Measurements from ENCODE around the gene KCNQ1OT1. TPM values are rescaled to one million over a fixed set of nuclear protein-coding genes. Genes with fewer than 3 reads are reported as not detected.

The KCNQ1OT1 gene
- total RNA-seq, 2 donors from 2014 or later: 0.26 to 0.35 TPM

DNA sequence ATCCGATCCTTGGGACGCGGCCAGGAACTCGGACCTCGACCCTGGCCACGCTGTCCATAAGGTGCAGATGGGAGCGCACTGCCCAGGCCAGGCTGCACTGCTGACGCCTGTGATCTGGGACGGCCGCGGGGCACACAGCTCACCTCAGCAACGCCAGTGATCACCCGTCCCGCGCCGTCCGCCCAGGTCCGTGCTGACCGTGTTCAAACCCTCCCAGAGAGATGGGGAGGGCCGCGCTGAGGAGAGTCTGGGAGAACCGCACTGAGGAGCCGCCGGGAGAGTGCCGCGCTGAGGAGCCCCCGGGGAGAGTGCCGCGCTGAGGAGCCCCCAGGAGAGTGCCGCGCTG lies 636 bp downstream of the KCNQ1OT1 start:
- Mint-ChIP-seq H3K27ac (peak overlapping the region; percentile 77), H3K36me3 (ENCODE audit: insufficient read depth in 2 of 2) (peaks cover 2 to 8% of the 10 kb centered on the region in 2 donors), H3K9me3 (no peaks in the 10 kb centered on the region), H3K27me3 (ENCODE audit: low read depth) (no peaks in the 10 kb centered on the region), H3K4me3 (peak overlapping the region; percentile 87 to 89), H3K4me1 (ENCODE audit: low read depth) (peaks cover 11% of the 10 kb centered on the region)
- DNase-seq (peak; percentile 11 to 27), ATAC-seq (replicated peaks in 1 of 2) (peak in 1 of 2 donors; percentile 5)

DNA sequence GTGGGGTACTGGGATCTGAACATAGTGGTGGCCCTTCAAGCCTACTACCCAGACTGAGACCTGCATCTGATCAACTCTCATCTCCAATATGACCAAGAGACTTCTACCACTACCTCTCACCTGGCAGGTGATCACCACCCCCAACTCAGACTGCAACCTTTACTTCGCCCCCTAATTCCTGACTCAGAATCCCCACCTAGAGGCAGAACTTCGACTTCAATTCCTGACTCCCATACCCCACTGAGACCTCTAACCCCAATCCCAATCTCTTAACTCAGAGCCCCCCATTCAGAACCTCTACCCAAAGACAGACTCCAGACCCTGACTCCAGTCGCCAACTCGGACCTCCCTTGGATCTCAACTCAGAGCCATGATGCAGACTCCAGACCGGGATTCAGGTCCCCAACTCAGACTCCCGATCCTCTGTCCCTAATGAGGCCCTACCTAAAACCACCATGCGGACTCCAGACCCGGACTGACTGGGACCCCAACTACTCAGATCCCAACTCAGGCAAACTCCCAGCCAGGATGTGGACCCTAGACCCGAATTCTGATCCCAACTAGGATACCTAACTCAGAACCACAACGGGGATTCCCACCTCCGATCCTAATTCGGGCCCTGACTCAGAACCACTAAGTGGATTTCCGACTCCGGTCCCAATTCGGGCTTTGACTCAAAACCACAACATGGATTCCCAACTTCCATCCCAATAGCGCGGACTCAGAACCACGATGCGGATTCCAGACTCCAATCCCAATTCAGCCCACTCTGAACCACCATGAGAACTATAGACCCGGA lies 1.2 kb downstream of the KCNQ1OT1 start:
- no peak for ATAC-seq (replicated peaks in 1 of 2)
- Mint-ChIP-seq H3K9me3 (no peaks in the 10 kb centered on the region), H3K4me3 (peak overlapping the region; percentile 87 to 89), H3K27me3 (ENCODE audit: low read depth) (no peaks in the 10 kb centered on the region), H3K4me1 (ENCODE audit: low read depth) (peaks cover 11% of the 10 kb centered on the region), H3K36me3 (ENCODE audit: insufficient read depth in 2 of 2) (peaks cover 2 to 8% of the 10 kb centered on the region in 2 donors), H3K27ac (peak overlapping the region; percentile 77)
- no peak for DNase-seq

DNA sequence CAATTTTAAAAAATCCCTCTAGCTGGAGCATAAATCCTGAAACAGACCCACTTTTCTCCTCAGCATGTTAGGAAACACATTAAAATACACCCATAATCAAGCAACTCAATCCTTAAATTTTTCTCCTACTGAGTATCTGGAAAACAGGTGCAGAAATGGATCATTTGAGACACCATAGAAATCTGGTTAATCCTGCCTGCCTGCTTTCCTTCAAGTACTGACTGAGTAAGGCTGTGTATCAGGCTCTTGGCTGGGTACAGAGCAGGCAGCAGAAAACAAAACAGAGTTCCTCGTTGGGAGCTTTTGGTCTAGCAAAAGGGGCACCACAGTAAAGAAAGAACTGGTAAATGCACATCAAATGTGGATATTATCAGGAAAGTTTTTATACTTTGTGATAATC lies 1.9 kb downstream of the KCNQ1OT1 start:
- DNase-seq (no peak), ATAC-seq (replicated peaks in 1 of 2) (no peak)
- Mint-ChIP-seq H3K27ac (no peak overlapping the region), H3K4me3 (peak overlapping the region in 1 of 2 donors; percentile 87), H3K9me3 (no peaks in the 10 kb centered on the region), H3K36me3 (ENCODE audit: insufficient read depth in 2 of 2) (peaks cover 2 to 8% of the 10 kb centered on the region in 2 donors), H3K27me3 (ENCODE audit: low read depth) (no peaks in the 10 kb centered on the region), H3K4me1 (ENCODE audit: low read depth) (peaks cover 11% of the 10 kb centered on the region)

DNA sequence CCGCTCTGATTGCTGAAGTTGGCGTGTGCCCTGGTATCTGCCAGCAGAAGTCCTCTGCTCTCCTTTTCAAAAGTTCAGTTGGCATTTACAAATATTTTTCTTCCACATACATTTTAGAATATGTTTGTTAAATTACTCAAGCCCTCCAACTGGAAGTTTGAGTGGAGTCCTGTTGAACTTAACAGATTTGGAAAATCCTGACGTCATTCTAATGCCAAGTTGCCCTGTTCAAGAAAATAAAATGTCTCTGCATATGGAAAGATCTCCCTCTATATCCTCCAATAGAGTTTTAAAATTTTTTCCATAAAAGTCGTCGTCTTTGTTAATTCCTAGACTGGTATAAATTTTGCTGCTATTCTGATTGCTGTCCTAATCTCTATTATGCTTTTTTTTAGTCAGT lies 3.3 kb downstream of the KCNQ1OT1 start:
- ATAC-seq (replicated peaks in 1 of 2) (no peak), DNase-seq (no peak)
- H3K36me3 Mint-ChIP-seq (ENCODE audit: insufficient read depth in 2 of 2): peaks cover 2 to 8% of the 10 kb centered on the region in 2 donors
- peaks cover 11% of the 10 kb centered on the region for H3K4me1 Mint-ChIP-seq (ENCODE audit: low read depth)
- no peak overlapping the region for H3K27ac Mint-ChIP-seq
- no peaks in the 10 kb centered on the region for H3K9me3 Mint-ChIP-seq
- H3K27me3 Mint-ChIP-seq (ENCODE audit: low read depth): no peaks in the 10 kb centered on the region
- no peak overlapping the region for H3K4me3 Mint-ChIP-seq

DNA sequence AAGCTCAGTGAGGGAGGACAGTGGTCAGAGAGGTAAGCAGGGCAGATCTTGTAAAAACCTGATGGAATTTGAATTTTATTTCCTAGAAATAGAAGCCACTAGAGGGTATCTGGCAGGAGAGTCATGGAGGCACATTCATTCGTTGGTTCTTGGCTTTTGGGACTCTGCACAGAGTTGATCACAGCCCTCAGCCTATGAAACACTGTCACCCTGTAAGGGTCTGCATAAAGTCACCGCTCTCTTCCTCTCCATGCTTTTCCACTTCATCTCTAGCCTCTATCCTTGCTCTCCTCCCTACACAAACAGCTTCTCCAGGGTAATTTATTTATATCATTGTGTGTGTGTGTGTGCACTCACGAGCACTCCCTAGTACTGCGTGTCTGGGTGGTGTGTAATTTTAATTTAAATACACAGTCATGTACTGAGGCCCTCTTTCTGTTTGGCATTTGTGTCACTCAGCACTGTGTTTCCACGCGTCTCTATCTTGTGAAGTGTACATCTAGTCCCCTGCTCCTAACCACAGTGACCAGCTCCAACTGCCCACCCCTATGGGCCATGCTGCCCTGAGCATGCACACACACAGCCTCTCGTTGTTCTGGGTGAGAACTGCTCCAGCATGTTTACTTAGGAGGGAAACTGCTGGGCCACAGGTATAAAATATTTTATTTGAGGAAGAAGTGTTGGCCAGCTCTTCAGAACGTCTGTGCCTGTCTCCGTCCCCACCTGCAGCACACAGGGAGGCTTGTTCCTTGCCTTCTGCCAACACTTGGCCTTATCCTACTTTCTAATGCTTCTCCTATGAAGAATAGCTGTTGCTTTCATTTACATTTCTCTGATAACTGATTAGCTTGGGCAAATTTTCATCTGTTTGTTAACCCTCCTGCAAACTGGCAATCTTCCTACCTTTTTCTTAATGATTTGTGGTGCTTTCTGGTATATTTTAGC lies 4.5 kb downstream of the KCNQ1OT1 start:
- peaks cover 2 to 8% of the 10 kb centered on the region in 2 donors for H3K36me3 Mint-ChIP-seq (ENCODE audit: insufficient read depth in 2 of 2)
- no peak overlapping the region for H3K27ac Mint-ChIP-seq
- H3K4me1 Mint-ChIP-seq (ENCODE audit: low read depth): peaks cover 11% of the 10 kb centered on the region
- no peak for DNase-seq
- H3K9me3 Mint-ChIP-seq: no peaks in the 10 kb centered on the region
- no peak overlapping the region for H3K4me3 Mint-ChIP-seq
- ATAC-seq (replicated peaks in 1 of 2): no peak
- no peaks in the 10 kb centered on the region for H3K27me3 Mint-ChIP-seq (ENCODE audit: low read depth)

DNA sequence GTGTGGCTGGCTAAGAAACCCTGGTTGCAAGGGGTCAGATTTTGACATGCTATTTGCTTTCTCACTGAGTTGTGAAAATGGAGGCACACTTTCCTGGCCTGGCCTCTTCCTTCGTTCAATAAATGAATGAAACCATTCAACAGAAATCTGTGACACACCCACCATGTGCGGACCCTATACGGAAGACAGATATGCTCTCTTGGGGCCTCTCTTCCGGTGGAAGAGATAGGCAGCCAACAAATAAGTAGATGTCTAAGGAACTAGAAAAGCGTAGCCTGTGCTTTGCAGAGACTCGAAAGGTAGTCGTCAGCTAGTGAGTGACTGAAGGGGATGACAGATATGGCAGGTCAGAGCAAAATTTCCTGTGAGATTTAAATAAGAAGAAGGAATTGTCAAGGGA lies 5.3 kb downstream of the KCNQ1OT1 start:
- Mint-ChIP-seq H3K4me1 (ENCODE audit: low read depth) (peaks cover 11% of the 10 kb centered on the region), H3K4me3 (no peak overlapping the region), H3K27ac (no peak overlapping the region), H3K36me3 (ENCODE audit: insufficient read depth in 2 of 2) (peaks cover 2 to 8% of the 10 kb centered on the region in 2 donors), H3K9me3 (no peaks in the 10 kb centered on the region), H3K27me3 (ENCODE audit: low read depth) (no peaks in the 10 kb centered on the region)
- DNase-seq: no peak
- no peak for ATAC-seq (replicated peaks in 1 of 2)

DNA sequence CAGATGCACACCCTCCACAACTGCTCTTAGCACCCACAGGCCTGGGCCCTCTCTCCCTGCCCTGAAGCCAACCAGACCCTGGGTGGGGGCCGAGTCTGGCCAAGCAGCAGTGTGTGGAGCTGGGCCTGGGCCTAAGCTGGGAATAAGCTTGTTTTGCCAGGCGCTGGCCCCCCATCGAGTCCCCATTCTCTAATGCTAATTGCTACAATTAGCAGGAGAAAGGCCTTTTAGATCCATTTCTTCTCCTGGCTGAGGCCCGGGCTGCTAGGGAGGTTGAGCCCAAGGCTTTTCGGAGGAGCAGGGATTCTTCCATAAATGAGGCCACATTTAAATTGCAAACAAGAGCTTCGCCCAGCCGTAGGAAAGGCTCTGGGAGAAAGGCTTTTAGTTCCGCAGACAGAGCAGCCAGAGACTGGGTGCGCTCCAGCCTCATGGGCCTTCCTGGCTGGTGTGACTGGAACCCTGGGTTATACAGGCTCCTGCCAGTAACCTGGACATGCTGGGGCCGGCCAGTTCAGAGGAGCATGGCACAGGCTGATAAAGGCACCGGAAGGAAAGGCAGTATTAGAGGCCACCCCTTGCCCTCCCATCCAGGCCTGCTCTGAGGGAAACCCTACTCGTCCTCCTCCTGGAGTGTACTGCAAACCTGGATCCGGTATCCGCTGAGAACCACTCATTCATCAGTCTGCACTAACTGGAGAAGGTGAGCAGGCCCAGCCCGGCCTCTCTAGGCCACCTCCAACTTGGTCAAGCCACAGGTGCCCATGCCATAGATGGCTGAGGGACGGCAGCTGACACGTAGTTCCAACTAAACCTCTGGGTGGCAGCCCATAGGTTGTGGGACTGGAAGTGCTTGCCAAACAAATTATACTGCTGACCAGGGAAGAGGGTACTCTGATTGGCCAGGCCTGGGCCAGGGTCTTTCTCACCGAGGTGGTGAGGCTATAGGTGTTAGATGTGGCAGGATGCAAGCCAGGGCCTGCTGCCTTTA lies 6.2 kb downstream of the KCNQ1OT1 start:
- Mint-ChIP-seq H3K27ac (no peak overlapping the region), H3K36me3 (ENCODE audit: insufficient read depth in 2 of 2) (peaks cover 0 to 3% of the 10 kb centered on the region in 2 donors), H3K4me1 (ENCODE audit: low read depth) (peaks cover 4% of the 10 kb centered on the region), H3K4me3 (no peak overlapping the region), H3K27me3 (ENCODE audit: low read depth) (no peaks in the 10 kb centered on the region), H3K9me3 (no peaks in the 10 kb centered on the region)
- no peak for DNase-seq
- ATAC-seq (replicated peaks in 1 of 2): peak in 1 of 2 donors; percentile 13

DNA sequence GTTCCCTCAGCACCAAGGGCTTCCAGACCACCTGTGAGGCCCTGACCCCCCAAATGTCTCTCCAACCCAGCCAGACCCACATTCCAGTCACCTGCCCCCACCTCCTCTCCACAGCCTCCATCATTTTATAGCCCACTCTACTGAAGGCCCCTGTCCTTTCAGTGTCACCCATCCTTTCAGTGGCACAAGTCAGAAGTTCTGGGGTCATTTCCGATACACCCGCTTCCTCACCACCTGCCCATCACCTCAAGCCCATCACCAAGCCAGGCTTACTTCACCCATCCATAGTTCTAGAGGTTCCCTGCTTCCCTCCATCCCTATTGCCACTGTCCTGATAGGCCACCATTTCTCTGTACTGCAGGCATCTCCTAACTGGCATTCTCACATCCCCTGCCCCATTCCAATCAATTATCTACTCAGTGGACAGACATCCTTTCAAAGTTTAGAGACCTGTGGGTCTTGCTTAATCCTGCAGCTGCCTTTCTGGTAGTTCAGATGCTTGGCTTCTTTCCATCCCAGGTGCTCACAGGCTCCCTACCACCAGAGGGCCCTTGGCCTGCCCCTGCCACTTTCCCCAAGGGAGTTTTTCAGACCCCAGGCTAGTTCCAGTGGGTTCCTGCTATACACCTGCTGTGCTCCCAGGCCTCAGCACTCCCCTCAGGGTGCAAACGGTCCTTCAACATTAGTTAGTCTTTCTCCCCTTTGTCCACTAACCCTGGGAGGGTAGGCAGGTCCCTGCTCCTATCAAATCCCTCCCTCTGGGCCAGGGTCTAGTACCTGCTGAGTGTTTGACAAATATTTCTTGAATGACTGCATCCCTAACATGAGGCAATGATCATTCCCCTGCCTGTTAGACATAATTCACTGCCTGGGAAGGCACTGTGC lies 7.6 kb downstream of the KCNQ1OT1 start:
- H3K27me3 Mint-ChIP-seq (ENCODE audit: low read depth): no peaks in the 10 kb centered on the region
- no peaks in the 10 kb centered on the region for H3K4me1 Mint-ChIP-seq (ENCODE audit: low read depth)
- H3K4me3 Mint-ChIP-seq: no peak overlapping the region
- no peak overlapping the region for H3K27ac Mint-ChIP-seq
- ATAC-seq (replicated peaks in 1 of 2): no peak
- DNase-seq: no peak
- H3K36me3 Mint-ChIP-seq (ENCODE audit: insufficient read depth in 2 of 2): no peaks in the 10 kb centered on the region
- no peaks in the 10 kb centered on the region for H3K9me3 Mint-ChIP-seq

DNA sequence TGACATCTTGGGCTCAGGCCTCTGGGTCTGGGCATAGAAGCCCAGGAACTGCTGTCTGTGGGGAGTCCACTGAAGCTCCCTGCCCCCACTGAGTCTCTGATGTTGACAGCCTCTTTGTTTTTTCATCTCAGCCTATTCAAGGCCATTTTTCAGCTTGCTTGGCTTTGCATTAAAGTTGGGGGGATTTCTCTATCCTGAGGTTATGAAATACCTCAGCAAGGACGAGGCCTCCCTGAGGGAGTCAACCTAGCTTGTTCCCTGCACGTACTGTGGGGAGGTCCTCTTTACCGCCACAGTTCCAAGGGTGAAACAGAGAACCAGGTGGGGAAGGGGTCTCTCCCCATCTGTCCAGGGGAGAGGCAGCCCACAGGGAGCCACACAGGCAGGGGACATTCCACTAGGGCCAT lies 8.4 kb downstream of the KCNQ1OT1 start:
- Mint-ChIP-seq H3K4me1 (ENCODE audit: low read depth) (no peaks in the 10 kb centered on the region), H3K27me3 (ENCODE audit: low read depth) (no peaks in the 10 kb centered on the region), H3K27ac (no peak overlapping the region), H3K4me3 (no peak overlapping the region), H3K36me3 (ENCODE audit: insufficient read depth in 2 of 2) (no peaks in the 10 kb centered on the region), H3K9me3 (no peaks in the 10 kb centered on the region)
- ATAC-seq (replicated peaks in 1 of 2) (no peak), DNase-seq (no peak)

DNA sequence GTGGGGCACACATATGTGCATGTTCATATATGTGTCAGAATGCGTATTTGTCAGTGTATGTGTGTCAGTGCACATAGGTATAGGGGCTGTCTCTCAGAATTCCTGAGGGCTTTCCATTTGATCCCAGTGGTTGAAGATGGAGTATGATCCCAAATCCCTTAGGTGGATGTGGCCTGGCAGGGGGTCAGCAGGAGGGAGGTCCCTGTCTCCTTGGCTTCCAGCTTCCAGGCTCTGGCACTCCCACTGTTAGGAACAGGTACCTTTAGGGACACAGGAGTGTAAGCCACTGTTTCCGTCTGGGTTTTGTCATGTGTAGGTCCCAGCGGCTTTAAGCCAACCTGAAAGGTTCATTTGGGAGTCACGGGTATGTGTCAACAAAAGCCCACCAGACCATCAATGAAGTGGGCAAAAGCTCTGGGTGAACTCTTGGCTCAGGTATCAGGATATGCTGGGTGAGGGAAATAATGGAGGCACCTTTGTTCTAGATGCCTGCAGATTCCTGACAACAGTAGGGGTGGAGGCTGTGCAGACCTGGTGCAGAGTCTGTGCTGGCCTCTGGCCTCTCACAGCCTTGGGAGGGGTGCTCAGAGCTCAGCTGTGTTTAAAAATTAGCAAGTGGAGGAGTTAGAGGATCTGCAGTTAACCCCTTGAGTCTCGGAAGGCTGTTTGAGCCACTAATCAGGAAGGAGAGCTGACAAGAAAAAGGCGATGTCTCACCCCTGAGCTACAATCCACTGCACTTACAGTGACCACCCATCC lies 9.0 kb downstream of the KCNQ1OT1 start:
- no peak overlapping the region for H3K4me3 Mint-ChIP-seq
- H3K9me3 Mint-ChIP-seq: no peaks in the 10 kb centered on the region
- ATAC-seq (replicated peaks in 1 of 2) (no peak), DNase-seq (no peak)
- no peaks in the 10 kb centered on the region for H3K36me3 Mint-ChIP-seq (ENCODE audit: insufficient read depth in 2 of 2)
- no peaks in the 10 kb centered on the region for H3K4me1 Mint-ChIP-seq (ENCODE audit: low read depth)
- no peak overlapping the region for H3K27ac Mint-ChIP-seq
- H3K27me3 Mint-ChIP-seq (ENCODE audit: low read depth): no peaks in the 10 kb centered on the region
